HCT116 (cell line): ENCODE results near the gene FPR3. TPM values are rescaled to one million over a fixed set of nuclear protein-coding genes. Genes with fewer than 3 reads are reported as not detected.

Experiments
- ATAC-seq: fragments of 200-7000 bp; cut with Tn5 transposase; 2 replicates; pipeline ENCODE4 v1.9.1; 2020; ENCODE audit warnings: mild to moderate bottlenecking, moderate library complexity
- BruUV-seq: library from RNA; stranded (reverse); fragments of 400-500 nt; replicated peaks from 2 replicates; lab custom pipeline; 2021; lab: Mats Ljungman, UMichigan
- CTCF ChIA-PET: fragments of 300-600 bp; sonication (Branson Sonifier 250); formaldehyde crosslinking; loops from one replicate; lab custom pipeline; 2021; ENCODE audit warnings: antibody characterized with exemption; lab: Charles Lee
- POLR2A ChIA-PET: fragments of 300-600, 350-600 bp; sonication (Branson Sonifier 250); formaldehyde crosslinking; loops from one replicate; lab custom pipeline; 2021; ENCODE audit warnings: antibody characterized with exemption; lab: Charles Lee
- RAD21 ChIA-PET, 2 experiments: fragments of 300-600 bp; sonication (Branson Sonifier 250); formaldehyde crosslinking; loops; one replicate each; lab custom pipeline; 2023; ENCODE audit warnings: low total read pairs in 2 of 2; ENCODE audit not compliant: uncharacterized antibody in 2 of 2, unreplicated experiment in 2 of 2, low non-redundant PET in 1 of 2; lab: Charles Lee
- DNase-seq: peaks from one replicate; pipeline ENCODE4 v3.0.0-alpha.2; 2010; ENCODE audit warnings: low read depth, low spot score
- H2AFZ ChIP-seq: fragments of 200-600 bp; shearing (Covaris generic), sonication (generic); 2 replicates; pipeline ENCODE4 v1.6.1; 2017; ENCODE audit warnings: low read depth, mixed run types, mixed read lengths, antibody characterized with exemption, low read length; ENCODE audit not compliant: poor library complexity, severe bottlenecking
- H3K27ac ChIP-seq: 2 replicates; pipeline ENCODE4 v1.5.1; 2012; ENCODE audit warnings: low read depth, low read length
- H3K27me3 ChIP-seq: fragments of 200-600 bp; sonication (generic); 2 replicates; pipeline ENCODE4 v1.6.1; 2016; ENCODE audit warnings: mixed run types, low read length, mixed read lengths; ENCODE audit not compliant: insufficient read depth
- H3K36me3 ChIP-seq, 2 experiments: fragments of 200-500 bp in 1 of 2; fragments of 200-600 bp in 1 of 2; sonication (Bioruptor generic) in 1 of 2; sonication (generic) in 1 of 2; 2 replicates each; pipeline versions ENCODE4 v1.5.1 to v1.6.1; 2014 to 2016; ENCODE audit warnings: low read length in 2 of 2, inconsistent platforms in 1 of 2, mixed read lengths in 1 of 2, mixed run types in 1 of 2; ENCODE audit not compliant: insufficient read depth in 2 of 2, control insufficient read depth in 1 of 2
- H3K4me1 ChIP-seq, 2 experiments: fragments of 200-600 bp in 1 of 2; sonication (generic) in 1 of 2; 2 replicates each; pipeline versions ENCODE4 v1.5.1 to v1.6.1; 2012 to 2017; ENCODE audit warnings: low read length in 2 of 2, inconsistent platforms in 1 of 2, mild to moderate bottlenecking in 1 of 2, mixed read lengths in 1 of 2, mixed run types in 1 of 2, moderate library complexity in 1 of 2; ENCODE audit not compliant: insufficient read depth in 2 of 2, control insufficient read depth in 1 of 2
- H3K4me2 ChIP-seq: fragments of 200-600 bp; sonication (generic); 2 replicates; pipeline ENCODE4 v1.6.1; 2017; ENCODE audit warnings: mixed run types, low read length, mixed read lengths
- H3K4me3 ChIP-seq, 2 experiments: fragments of 200-600 bp in 1 of 2; sonication (generic) in 1 of 2; replicated peaks in 1 of 2; 2 replicates each; pipeline ENCODE4 v1.5.1; 2011 to 2016; ENCODE audit warnings: low read length in 2 of 2, control low read depth in 1 of 2, low read depth in 1 of 2, mild to moderate bottlenecking in 1 of 2, mixed read lengths in 1 of 2, mixed run types in 1 of 2
- H3K79me2 ChIP-seq: fragments of 200-600 bp; sonication (generic); 2 replicates; pipeline ENCODE4 v1.6.1; 2017; ENCODE audit warnings: mild to moderate bottlenecking, mixed run types, low read length, moderate library complexity, mixed read lengths; ENCODE audit not compliant: insufficient read depth
- H3K9ac ChIP-seq: fragments of 200-600 bp; sonication (generic); 2 replicates; pipeline ENCODE4 v1.6.1; 2016; ENCODE audit warnings: low read length, mixed read lengths
- H3K9me2 ChIP-seq: fragments of 200-600 bp; sonication (generic), shearing (Covaris generic); 2 replicates; pipeline ENCODE4 v1.6.1; 2017; ENCODE audit warnings: mixed run types, mild to moderate bottlenecking, moderate library complexity; ENCODE audit not compliant: insufficient read depth
- H3K9me3 ChIP-seq, 2 experiments: fragments of 200-500 bp in 1 of 2; fragments of 200-600 bp in 1 of 2; sonication (Bioruptor generic) in 1 of 2; sonication (generic) in 1 of 2; 2 replicates each; pipeline ENCODE4 v1.6.1; 2014 to 2017; ENCODE audit warnings: low read length in 2 of 2, mixed read lengths in 2 of 2, inconsistent platforms in 1 of 2, low read depth in 1 of 2, mild to moderate bottlenecking in 1 of 2, mixed run types in 1 of 2, moderate library complexity in 1 of 2; ENCODE audit not compliant: control insufficient read depth in 1 of 2, insufficient read depth in 1 of 2
- H4K20me1 ChIP-seq: fragments of 200-600 bp; sonication (generic), shearing (Covaris generic); 2 replicates; pipeline ENCODE4 v1.6.1; 2017; ENCODE audit warnings: mixed run types, mild to moderate bottlenecking, moderate library complexity; ENCODE audit not compliant: insufficient read depth
- ATF3 ChIP-seq: IDR thresholded peaks from 2 replicates; pipeline ENCODE4 v1.6.1; 2012
- CBX3 ChIP-seq: IDR thresholded peaks from 2 replicates; pipeline ENCODE4 v1.6.1; 2012; ENCODE audit warnings: low read depth
- CTCF ChIP-seq, 3 experiments: fragments of 200-600 bp in 1 of 3; sonication (generic) in 1 of 3; IDR thresholded peaks in 2 of 3; conservative IDR thresholded peaks in 1 of 3; 2 replicates each; pipeline ENCODE4 v1.5.1; 2012 to 2017; ENCODE audit warnings: low read depth in 2 of 3, low read length in 2 of 3, antibody characterized with exemption in 1 of 3, borderline replicate concordance in 1 of 3, control low read depth in 1 of 3, mild to moderate bottlenecking in 1 of 3, mixed read lengths in 1 of 3, mixed run types in 1 of 3, moderate library complexity in 1 of 3; ENCODE audit not compliant: insufficient read depth in 1 of 3
- ELF1 ChIP-seq: IDR thresholded peaks from 2 replicates; pipeline ENCODE4 v1.6.1; 2012; ENCODE audit warnings: low read depth, borderline replicate concordance
- FOSL1 ChIP-seq: IDR thresholded peaks from 2 replicates; pipeline ENCODE4 v1.6.1; 2012; ENCODE audit warnings: low read depth
- JUND ChIP-seq: IDR thresholded peaks from 2 replicates; pipeline ENCODE4 v1.6.1; 2012
- POLR2A ChIP-seq: IDR thresholded peaks from 2 replicates; pipeline ENCODE4 v1.7.0; 2011; ENCODE audit warnings: borderline replicate concordance; ENCODE audit not compliant: insufficient read depth, insufficient read length; ENCODE audit errors: extremely low read depth
- POLR2AphosphoS5 ChIP-seq: IDR thresholded peaks from 2 replicates; pipeline ENCODE4 v1.6.1; 2011; ENCODE audit warnings: mild to moderate bottlenecking, low read depth, low read length, moderate library complexity
- RAD21 ChIP-seq: IDR thresholded peaks from 2 replicates; pipeline ENCODE4 v1.6.1; 2012; ENCODE audit warnings: low read depth, mild to moderate bottlenecking
- REST ChIP-seq: IDR thresholded peaks from 2 replicates; pipeline ENCODE4 v1.6.1; 2012; ENCODE audit warnings: low read depth
- SIN3A ChIP-seq: IDR thresholded peaks from 2 replicates; pipeline ENCODE4 v1.6.1; 2012; ENCODE audit warnings: low read depth
- SP1 ChIP-seq: IDR thresholded peaks from 2 replicates; pipeline ENCODE4 v1.6.1; 2012; ENCODE audit warnings: low read depth
- SRF ChIP-seq: IDR thresholded peaks from 2 replicates; pipeline ENCODE4 v1.6.1; 2012; ENCODE audit warnings: low read depth
- TCF7L2 ChIP-seq: IDR thresholded peaks from 2 replicates; pipeline ENCODE4 v1.7.0; 2011; ENCODE audit warnings: borderline replicate concordance, inconsistent platforms; ENCODE audit not compliant: insufficient read depth, insufficient read length; ENCODE audit errors: extremely low read depth
- YY1 ChIP-seq: IDR thresholded peaks from 2 replicates; pipeline ENCODE4 v1.6.1; 2011; ENCODE audit warnings: low read length, low read depth, moderate library complexity, mild to moderate bottlenecking; ENCODE audit not compliant: insufficient replicate concordance; ENCODE audit errors: extremely low read depth
- ZFX ChIP-seq: fragments of 450-650 bp; IDR thresholded peaks from 2 replicates; pipeline ENCODE4 v1.6.1; 2017
- ZNF274 ChIP-seq: fragments of 200-500 bp; sonication (Bioruptor generic); IDR thresholded peaks from 2 replicates; pipeline ENCODE4 v1.6.1; 2014; ENCODE audit warnings: mild to moderate bottlenecking, low read depth, low read length, inconsistent platforms
- intact Hi-C: fragments of 100-400 bp; cut with micrococcal nuclease; formaldehyde crosslinking; loops from 2 replicates; pipeline ENCODE4 v1.10.0; 2022
- total RNA-seq: library from RNA; stranded (reverse); gene quantifications from one replicate; pipeline ENCODE4 v1.2.1, GENCODE V29; 2021; ENCODE audit not compliant: unreplicated experiment

FPR3 gene
- total RNA-seq, 1 experiment from 2014 or later, result not detected

- Histone ChIP-seq H3K4me3 (no peak overlapping the region), H4K20me1 (no peaks in the 10 kb centered on the region), H3K9ac (no peak overlapping the region), H3K27me3 (no peaks in the 10 kb centered on the region)
- intact Hi-C loops, result no loop called here
- RAD21 ChIA-PET, result no interaction called here
- BruUV-seq, result no TSS peak
- no peak for TF ChIP-seq ZFX
- no peak for TF ChIP-seq SIN3A
- no peak for TF ChIP-seq POLR2A
- no peak for TF ChIP-seq ZNF274
- no peak for TF ChIP-seq RAD21
- no peak for TF ChIP-seq ATF3
- no peak for TF ChIP-seq SP1
- TF ChIP-seq, all 23 proteins: peak for 0
- ChIA-PET CTCF (no interaction called here), POLR2A (no interaction called here)
- H3K79me2 ChIP-seq, result no peaks in the 10 kb centered on the region
- no peaks in the 10 kb centered on the region for H3K36me3 ChIP-seq
- no peak for DNase-seq
- H3K9me2 ChIP-seq, result no peaks in the 10 kb centered on the region
- H3K4me2 ChIP-seq, result no peak overlapping the region
- no peak overlapping the region for H3K27ac ChIP-seq
- peaks cover 0 to 7% of the 10 kb centered on the region in 2 experiments; a peak in 1 of 4 replicates for H3K4me1 ChIP-seq
- no peaks in the 10 kb centered on the region; a peak in 2 of 4 replicates for H3K9me3 ChIP-seq
- ATAC-seq, result no peak
- no peak overlapping the region for H2AFZ ChIP-seq
Observed at GRCh38 chr19:51802775-51803174, 7.8 kb downstream of the FPR3 start.

- Histone ChIP-seq H3K4me2 (no peak overlapping the region), H3K27me3 (no peaks in the 10 kb centered on the region), H3K9ac (no peak overlapping the region), H4K20me1 (no peaks in the 10 kb centered on the region), H3K79me2 (no peaks in the 10 kb centered on the region), H2AFZ (no peak overlapping the region), H3K36me3 (no peaks in the 10 kb centered on the region), H3K9me3 (no peaks in the 10 kb centered on the region; a peak in 2 of 4 replicates), H3K4me3 (no peak overlapping the region), H3K9me2 (no peaks in the 10 kb centered on the region), H3K27ac (no peak overlapping the region), H3K4me1 (peaks cover 0 to 7% of the 10 kb centered on the region in 2 experiments; a peak in 1 of 4 replicates)
- intact Hi-C loops, result no loop called here
- no TSS peak for BruUV-seq
- POLR2A ChIA-PET, result no interaction called here
- no peak for ATAC-seq
- no peak for DNase-seq
- RAD21 ChIA-PET, result no interaction called here
- CTCF ChIA-PET, result no interaction called here
- TF ChIP-seq CBX3 (no peak), FOSL1 (no peak), SP1 (no peak), ZNF274 (no peak), REST (no peak), SRF (no peak), POLR2A (no peak), TCF7L2 (no peak), JUND (no peak), YY1 (no peak), ELF1 (no peak), CTCF (IDR thresholded peaks at IDR 0.05 in 2 of 3, conservative IDR thresholded peaks at IDR 0.05 in 1 of 3; ENCODE audit: borderline replicate concordance in 1 of 3, insufficient read depth in 1 of 3, low read depth in 2 of 3, low read length in 2 of 3) (no peak), POLR2AphosphoS5 (no peak)
Observed at GRCh38 chr19:51803519-51803918, 8.6 kb downstream of the FPR3 start.
